Muscle of leg (tissue), 11 donors: Measurements from ENCODE around the gene EVX2. TPM values are rescaled to one million over a fixed set of nuclear protein-coding genes. Genes with fewer than 3 reads are reported as not detected.

Experiments
- DNase-seq: peaks from one replicate; pipeline ENCODE4 v3.0.0; 2013
- H3K27ac ChIP-seq: one replicate; pipeline ENCODE4 v1.5.1; 2013; ENCODE audit warnings: mild to moderate bottlenecking, low read length, control low read depth
- H3K27me3 ChIP-seq: one replicate; pipeline ENCODE4 v1.6.1; 2013; ENCODE audit warnings: low read length; ENCODE audit not compliant: control insufficient read depth, insufficient read depth
- H3K36me3 ChIP-seq: one replicate; pipeline ENCODE4 v1.6.1; 2013; ENCODE audit warnings: low read length; ENCODE audit not compliant: control insufficient read depth, insufficient read depth
- H3K4me1 ChIP-seq: one replicate; pipeline ENCODE4 v1.6.1; 2013; ENCODE audit warnings: low read length; ENCODE audit not compliant: control insufficient read depth, insufficient read depth
- H3K4me3 ChIP-seq: one replicate; pipeline ENCODE4 v1.5.1; 2013; ENCODE audit warnings: low read length, control low read depth
- H3K9me3 ChIP-seq: replicated peaks from 2 replicates; pipeline ENCODE4 v1.6.1; 2013; ENCODE audit warnings: low read depth, low read length; ENCODE audit not compliant: control insufficient read depth
- WGBS: methylation state at CpG from one replicate; pipeline ENCODE4 v1.1.5; 2013; ENCODE audit warnings: missing lambda C conversion rate; ENCODE audit not compliant: insufficient coverage; 5-methylcytosine and 5-hydroxymethylcytosine counted together
- polyA plus RNA-seq, 8 donors: library from polyadenylated mRNA; unstranded; fragments of 120-200 nt; gene quantifications; one replicate each; pipeline versions ENCODE4 v1.2.1 to v1.2.3, GENCODE V29; 2013; ENCODE audit warnings: inconsistent platforms in 1 of 8, low replicate concordance in 1 of 8; ENCODE audit not compliant: insufficient read length in 8 of 8, insufficient read depth in 1 of 8
- total RNA-seq: library from RNA; stranded (reverse); fragments of 120-200 nt; gene quantifications from one replicate; pipeline ENCODE4 v1.2.4, GENCODE V29; 2013

EVX2 gene
- total and polyA plus RNA-seq, 9 donors, result 0.03 to 0.18 (median 0.05) TPM

GRCh38 chr2:176106581-176107539 is 23.1 kb upstream of the EVX2 start, which contains the start of gene HOXD11:
HOXD11 (plus strand) TSS chr2:176107280; CDS start chr2:176107356, 76 bp downstream.
- Histone ChIP-seq H3K9me3 (no peaks in the 10 kb centered on the region), H3K4me3 (peak within 1 kb of the TSS; percentile 26), H3K27ac (no peak within 1 kb of the TSS), H3K36me3 (no peaks in the 10 kb centered on the region), H3K27me3 (peaks cover 93% of the 10 kb centered on the region), H3K4me1 (peaks cover 27% of the 10 kb centered on the region)
- under 1% methylated on average over 60 of the region's 85 CpGs for WGBS
- no peak for DNase-seq

GRCh38 chr2:176105730-176106580 is 22.2 kb upstream of the EVX2 start:
- Histone ChIP-seq H3K4me1 (peaks cover 27% of the 10 kb centered on the region), H3K4me3 (no peak overlapping the region), H3K9me3 (no peaks in the 10 kb centered on the region), H3K27ac (peak overlapping the region; percentile 13), H3K36me3 (no peaks in the 10 kb centered on the region), H3K27me3 (peaks cover 94% of the 10 kb centered on the region)
- no peak for DNase-seq
- 15% methylated on average over 20 of the region's 25 CpGs for WGBS

GRCh38 chr2:176105078-176105729 is 21.4 kb upstream of the EVX2 start:
- no peak for DNase-seq
- H3K36me3 ChIP-seq, result no peaks in the 10 kb centered on the region
- peak overlapping the region; percentile 35 for H3K27ac ChIP-seq
- H3K4me3 ChIP-seq, result peak overlapping the region; percentile 3
- peaks cover 96% of the 10 kb centered on the region for H3K27me3 ChIP-seq
- H3K9me3 ChIP-seq, result no peaks in the 10 kb centered on the region
- H3K4me1 ChIP-seq, result peaks cover 32% of the 10 kb centered on the region
- 17% methylated on average over 24 of the region's 25 CpGs for WGBS

- Histone ChIP-seq H3K9me3 (no peaks in the 10 kb centered on the region), H3K27me3 (peaks cover 96% of the 10 kb centered on the region), H3K4me3 (peak overlapping the region; percentile 3), H3K36me3 (no peaks in the 10 kb centered on the region), H3K4me1 (peaks cover 37% of the 10 kb centered on the region), H3K27ac (peak overlapping the region; percentile 35)
- 3% methylated on average over 45 of the region's 56 CpGs for WGBS
- no peak for DNase-seq
These were observed 20.7 kb upstream of the EVX2 start for GRCh38 chr2:176104316-176105077.

DNA sequence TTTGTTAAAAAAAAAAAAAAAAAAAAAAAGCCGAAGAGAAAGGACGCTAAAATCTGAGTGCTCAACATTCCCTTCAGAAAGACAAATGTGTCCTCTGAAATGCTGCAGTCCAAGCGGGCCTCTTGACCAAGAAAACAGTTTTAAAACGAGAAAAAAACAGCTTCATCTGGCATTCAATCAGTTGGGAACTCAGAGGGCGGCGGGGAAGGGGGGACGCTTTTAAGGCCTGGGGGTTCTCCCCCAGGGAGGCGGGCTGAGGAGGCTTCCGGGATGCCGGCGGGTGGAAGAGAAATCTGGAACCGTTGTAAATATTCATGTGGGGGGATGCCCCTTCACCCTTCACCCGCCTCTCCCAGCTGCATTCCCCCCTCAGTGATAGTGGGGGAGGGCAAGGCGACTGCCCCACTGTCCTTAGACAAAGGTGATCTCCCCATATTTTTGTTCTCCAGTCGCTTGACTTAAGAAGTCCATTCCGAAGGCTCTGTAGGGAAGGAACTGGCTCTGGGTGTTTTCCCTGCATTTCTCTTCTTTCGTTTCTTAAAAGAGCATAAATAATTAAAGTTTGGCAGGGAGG is 20.1 kb upstream of the EVX2 start:
- Histone ChIP-seq H3K9me3 (no peaks in the 10 kb centered on the region), H3K27ac (no peak overlapping the region), H3K4me3 (no peak overlapping the region), H3K4me1 (peaks cover 34% of the 10 kb centered on the region), H3K36me3 (no peaks in the 10 kb centered on the region), H3K27me3 (peaks cover 96% of the 10 kb centered on the region)
- WGBS, result 20% methylated on average over 2 of the region's 17 CpGs
- no peak for DNase-seq

DNA sequence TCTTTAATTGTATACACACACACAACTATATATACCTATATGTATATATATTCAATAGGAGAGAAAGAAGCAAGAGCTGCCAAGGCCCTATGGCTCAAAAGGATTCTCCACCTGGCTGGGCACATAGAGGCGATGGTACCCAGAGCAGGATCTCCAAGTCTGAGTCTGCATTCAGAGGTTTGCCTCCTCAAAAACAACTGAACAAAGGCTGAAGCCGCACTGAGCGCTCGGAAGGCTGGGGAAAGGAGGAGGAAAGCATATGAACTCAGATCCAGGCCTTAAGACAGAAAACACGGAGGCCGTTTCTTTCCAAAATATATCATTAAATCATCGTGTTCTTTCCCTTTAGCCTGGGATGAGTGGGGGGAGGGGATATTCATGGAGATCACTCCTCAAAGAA is 19.4 kb upstream of the EVX2 start:
- Histone ChIP-seq H3K4me3 (no peak overlapping the region), H3K36me3 (no peaks in the 10 kb centered on the region), H3K27ac (no peak overlapping the region), H3K4me1 (peaks cover 33% of the 10 kb centered on the region), H3K27me3 (peaks cover 96% of the 10 kb centered on the region), H3K9me3 (no peaks in the 10 kb centered on the region)
- DNase-seq, result no peak
- WGBS, result no CpG with 5 or more reads among the region's 7 CpGs

- no peak for DNase-seq
- Histone ChIP-seq H3K4me3 (no peak overlapping the region), H3K9me3 (no peaks in the 10 kb centered on the region), H3K36me3 (no peaks in the 10 kb centered on the region), H3K27ac (no peak overlapping the region), H3K4me1 (peaks cover 40% of the 10 kb centered on the region), H3K27me3 (peaks cover 99% of the 10 kb centered on the region)
- WGBS, result 70% methylated on average over 2 of the region's 7 CpGs
These were observed 18.6 kb upstream of the EVX2 start for GRCh38 chr2:176102309-176102866.

DNA sequence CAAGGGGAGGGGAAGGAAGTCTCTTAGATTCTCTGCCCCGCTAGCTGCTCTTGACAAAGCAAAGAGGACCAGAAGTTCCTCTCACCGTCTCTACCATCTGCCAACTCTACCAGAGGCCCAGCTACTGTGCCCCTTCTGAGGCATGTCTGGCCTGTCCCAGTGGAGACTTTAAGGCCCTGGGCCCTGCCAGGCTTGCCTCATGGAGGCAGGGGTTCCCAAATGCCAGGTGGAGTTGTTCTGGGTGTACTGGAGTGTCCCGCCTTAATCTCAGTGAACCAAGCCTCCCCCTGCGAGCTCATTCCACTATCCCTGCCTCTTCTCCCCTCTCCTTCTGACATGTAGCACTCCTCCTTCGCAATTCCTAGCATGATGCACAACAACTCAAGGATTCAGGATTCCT is 18.1 kb upstream of the EVX2 start:
- whole genome bisulfite sequencing, result 78% methylated on average over 2 of the region's 5 CpGs
- peaks cover 99% of the 10 kb centered on the region for H3K27me3 ChIP-seq
- peaks cover 42% of the 10 kb centered on the region for H3K4me1 ChIP-seq
- H3K9me3 ChIP-seq, result no peaks in the 10 kb centered on the region
- H3K27ac ChIP-seq, result no peak overlapping the region
- no peaks in the 10 kb centered on the region for H3K36me3 ChIP-seq
- DNase-seq, result no peak
- H3K4me3 ChIP-seq, result no peak overlapping the region
